Activated CD4-positive, CD25-positive, alpha-beta regulatory T cell treated with anti-CD3 and anti-CD28 coated beads, Interleukin-2, amount 50 U/mL, for 72 hours (primary cell): ENCODE measurements around the gene CATSPERD.
"Not testable (repeated sequence)": the region's sequence is repeated elsewhere in the genome, so short reads cannot be mapped to it uniquely, and the experiment has no call there.

Experiments
- DNase-seq: peaks from one replicate; pipeline ENCODE4 v3.0.0; 2021

The CATSPERD gene

DNA sequence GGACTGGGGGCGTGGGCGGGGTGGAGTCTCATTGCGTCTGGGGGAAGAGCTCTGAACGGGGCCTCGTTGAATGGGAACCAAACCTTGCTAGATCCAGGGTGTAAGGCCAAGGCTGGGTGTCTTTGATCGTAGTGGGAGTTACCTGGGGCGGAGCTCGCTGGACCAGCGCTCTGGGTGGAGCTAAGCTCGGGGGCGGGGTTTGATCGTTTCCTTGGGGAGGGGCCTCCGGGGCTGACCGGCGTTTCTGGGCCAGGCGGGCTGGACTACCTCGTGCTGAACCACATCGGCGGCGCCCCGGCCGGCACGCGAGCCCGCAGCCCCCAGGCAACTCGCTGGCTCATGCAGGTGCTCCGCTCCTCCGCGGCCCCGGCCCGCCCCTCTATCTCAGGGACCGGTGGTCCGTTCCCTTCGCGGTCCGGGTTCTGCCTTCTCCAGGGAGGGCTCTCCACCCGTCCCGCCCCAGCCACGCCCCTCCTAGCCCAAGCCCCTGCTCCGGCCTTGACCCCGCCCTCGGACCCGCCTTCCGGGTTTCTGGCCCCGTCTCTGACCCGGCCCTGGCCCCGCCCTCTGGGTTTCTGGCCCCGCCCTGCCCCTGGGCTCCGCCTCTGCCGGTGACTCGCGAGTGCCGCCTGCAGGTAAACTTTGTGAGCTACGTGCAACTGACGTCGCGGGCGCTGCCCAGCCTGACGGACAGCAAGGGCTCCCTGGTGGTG is 33.6 kb upstream of the CATSPERD start:
- peak; percentile 100 for DNase-seq

DNA sequence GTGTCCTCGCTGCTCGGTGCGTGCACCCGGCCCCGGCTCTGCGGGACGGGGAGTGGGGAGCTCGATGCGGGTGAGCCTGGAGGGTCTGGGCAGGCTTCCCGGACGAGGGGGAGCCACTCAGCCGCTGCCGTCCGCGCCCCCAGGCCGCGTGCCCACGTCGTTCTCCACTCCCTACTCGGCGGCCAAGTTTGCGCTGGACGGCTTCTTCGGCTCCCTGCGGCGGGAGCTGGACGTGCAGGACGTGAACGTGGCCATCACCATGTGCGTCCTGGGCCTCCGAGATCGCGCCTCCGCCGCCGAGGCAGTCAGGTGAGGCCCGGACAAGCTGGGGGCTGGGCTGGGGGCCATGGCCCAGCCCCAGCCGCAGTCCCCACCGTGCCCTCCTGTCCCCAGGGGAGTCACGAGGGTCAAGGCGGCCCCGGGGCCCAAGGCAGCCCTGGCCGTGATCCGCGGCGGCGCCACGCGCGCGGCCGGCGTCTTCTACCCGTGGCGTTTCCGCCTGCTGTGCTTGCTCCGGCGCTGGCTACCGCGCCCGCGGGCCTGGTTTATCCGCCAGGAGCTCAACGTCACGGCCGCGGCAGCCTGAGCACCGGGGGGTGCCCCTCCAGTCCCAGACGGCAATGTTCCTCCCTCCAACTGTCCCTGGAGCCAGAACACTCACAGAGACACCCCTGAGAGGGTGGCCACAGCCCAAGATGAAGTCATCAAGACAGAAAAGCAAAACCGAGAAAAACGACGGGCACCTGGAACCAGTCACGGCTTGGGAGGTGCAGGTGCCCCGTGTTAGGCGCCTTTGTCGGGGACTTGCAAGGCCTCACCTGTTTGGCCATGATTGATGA is 32.9 kb upstream of the CATSPERD start:
- no peak for DNase-seq

DNA sequence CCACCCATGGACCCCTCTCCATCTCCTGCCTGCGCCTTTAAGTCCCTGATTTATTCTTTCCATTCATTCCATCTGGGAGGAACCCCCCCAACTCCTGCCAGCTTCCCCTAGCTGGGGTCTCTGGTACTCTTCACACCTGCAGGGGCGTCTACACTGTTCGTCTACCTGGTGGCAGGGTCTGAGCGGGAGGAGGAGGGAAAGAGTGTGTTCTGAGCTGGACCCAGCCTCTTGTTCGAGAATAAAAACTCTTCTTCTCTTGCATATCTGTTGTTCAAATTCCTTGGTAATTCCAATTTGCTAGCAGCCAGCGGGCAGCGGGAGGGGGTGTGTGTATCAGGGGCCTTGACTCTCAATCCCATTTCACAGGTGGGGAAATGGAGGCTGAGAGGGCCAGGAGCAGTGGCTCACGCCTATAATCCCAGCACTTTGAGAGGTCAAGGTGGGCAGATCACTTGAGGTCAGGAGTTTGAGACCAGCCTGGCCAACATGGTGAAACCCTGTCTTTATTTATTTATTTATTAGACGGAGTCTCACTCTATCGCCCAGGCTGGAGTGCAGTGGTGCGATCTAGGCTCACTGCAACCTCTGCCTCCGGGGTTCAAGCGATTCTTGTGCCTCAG is 32.1 kb upstream of the CATSPERD start:
- DNase-seq = not testable (repeated sequence)

DNA sequence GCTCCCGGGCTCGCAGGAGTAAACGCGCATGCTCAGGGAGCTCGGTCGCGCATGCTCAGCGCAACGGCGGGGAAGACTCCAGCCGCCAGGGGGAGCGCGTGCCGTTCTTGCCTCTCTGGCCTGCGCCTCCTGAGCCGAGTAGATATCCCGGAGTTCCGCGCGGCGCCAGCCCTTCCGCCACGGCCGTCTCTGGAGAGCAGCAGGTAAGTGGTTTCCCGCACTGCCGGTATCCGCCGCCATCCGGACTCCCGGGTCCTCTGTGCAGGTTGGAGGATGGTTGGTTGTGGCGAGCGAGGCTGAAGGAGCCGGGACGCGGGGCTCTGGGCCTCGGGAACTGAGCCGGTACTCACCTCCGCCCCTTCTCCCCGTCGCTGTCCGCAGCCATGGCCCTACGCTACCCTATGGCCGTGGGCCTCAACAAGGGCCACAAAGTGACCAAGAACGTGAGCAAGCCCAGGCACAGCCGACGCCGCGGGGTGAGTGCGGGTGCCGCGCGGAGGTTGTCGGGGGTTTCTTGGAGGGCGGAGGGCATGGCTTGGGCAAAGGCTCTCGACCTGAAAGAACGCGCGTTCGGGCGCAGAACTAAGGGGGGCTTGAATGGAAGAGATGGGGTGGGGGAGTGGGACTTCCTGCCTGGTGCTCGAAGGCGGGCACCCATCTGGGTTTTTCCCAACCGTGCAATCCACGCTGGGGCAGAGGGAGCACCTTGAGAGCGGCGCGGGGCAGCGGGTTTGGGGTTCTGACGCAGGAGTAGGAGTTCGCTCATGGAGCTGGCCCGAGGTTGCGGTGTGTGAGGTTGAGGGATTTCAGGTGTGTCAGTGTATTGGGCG is 30.1 kb upstream of the CATSPERD start, which contains the start of gene RPL36:
RPL36 (plus strand) TSS at position 171 of the 830 bp plus-strand sequence; CDS start at position 384, 213 bp downstream.
- DNase-seq = peak; percentile 100

DNA sequence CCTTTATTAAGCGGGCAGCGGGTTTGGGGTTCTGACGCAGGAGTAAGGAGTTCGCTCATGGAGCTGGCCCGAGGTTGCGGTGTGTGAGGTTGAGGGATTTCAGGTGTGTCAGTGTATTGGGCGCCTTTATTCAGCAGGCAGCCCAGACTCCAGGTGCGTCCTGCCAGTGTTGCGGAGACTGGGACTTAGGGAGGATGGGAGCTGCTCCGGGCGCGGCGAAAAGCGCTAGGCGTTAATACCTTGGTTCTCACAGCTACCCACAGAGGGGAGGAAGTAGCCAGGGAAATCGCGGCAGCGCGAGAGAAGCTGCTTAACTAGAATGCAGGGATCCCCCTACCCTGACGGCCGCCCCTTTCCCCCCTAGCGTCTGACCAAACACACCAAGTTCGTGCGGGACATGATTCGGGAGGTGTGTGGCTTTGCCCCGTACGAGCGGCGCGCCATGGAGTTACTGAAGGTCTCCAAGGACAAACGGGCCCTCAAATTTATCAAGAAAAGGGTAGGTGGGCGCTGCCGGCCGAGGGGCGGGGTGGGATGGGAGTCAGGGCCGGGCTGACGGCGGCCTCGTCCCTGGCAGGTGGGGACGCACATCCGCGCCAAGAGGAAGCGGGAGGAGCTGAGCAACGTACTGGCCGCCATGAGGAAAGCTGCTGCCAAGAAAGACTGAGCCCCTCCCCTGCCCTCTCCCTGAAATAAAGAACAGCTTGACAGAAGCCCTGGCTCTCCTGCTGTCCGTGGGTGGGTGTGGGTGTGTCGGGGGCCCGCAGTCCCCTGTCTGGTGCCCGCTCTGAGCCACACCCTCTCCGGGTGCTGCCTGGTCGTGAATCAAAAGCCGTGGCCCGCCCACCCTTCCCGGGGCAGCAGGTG is 29.2 kb upstream of the CATSPERD start:
- peak; percentile 49 for DNase-seq

DNA sequence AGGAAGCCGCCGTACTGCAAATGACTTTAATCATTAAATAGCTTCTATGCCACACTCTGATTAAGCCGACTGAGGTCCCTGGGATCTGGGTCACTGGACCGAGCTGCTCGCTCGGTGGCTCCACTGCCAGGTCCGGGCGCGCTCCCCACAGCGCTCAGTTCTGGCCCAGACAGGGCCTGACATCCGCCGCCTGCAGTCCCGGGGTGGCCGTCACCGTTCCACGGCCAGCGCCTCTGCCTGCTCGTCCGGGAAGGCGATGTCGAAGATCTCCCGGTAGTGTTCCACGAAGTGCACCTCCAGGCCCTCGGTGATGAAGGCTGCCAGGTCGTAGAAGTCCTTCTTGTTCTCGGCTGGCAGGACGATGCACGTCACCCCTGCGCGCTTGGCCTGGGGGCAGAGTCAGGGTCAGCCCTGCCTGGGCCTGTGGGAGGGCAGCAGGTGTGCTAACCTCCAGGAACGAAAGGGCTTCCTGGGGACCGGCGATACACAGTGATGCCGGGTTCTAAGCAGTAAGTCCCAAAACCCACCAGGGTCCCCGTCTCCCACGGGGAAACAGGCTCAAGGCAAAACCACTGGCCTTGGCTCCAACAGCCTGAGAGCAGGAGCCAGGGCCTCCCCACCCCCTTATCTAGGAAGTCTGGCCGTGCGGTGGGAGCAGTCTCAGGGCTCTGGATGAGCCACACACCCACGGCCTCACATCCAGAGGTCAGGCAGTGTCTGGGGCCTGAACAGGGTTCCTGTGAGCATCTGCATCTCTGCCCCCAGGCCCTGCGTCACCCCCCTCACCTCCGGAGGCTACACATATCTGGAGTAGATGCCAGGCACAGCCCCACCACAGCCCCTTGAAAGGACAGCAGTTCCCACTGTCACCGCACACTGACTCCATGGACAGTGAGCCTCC is 28.4 kb upstream of the CATSPERD start:
- no peak for DNase-seq

DNA sequence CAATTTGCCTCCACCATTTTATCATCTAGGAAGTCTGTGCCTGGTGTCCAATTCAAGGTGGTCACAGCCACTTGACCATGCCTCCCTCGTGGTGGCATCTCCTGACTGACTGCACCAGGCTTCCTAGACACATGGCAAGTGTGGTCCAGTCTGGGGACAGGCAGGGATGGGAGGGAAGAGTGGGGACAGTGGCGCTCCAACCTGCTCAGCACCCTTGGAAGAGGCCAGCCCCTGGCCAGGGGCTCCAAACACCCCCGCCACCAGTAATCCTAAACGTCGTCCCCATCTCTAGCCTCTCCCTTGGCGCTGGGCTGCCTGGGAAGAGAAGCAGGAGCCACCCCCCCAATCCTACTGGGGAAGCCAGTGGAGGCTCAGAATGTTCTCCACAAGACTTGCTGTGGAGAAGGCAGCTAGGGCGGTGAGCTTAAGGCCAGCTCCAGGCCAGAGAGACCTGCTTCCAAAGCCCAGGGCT is 27.7 kb upstream of the CATSPERD start:
- no peak for DNase-seq

DNA sequence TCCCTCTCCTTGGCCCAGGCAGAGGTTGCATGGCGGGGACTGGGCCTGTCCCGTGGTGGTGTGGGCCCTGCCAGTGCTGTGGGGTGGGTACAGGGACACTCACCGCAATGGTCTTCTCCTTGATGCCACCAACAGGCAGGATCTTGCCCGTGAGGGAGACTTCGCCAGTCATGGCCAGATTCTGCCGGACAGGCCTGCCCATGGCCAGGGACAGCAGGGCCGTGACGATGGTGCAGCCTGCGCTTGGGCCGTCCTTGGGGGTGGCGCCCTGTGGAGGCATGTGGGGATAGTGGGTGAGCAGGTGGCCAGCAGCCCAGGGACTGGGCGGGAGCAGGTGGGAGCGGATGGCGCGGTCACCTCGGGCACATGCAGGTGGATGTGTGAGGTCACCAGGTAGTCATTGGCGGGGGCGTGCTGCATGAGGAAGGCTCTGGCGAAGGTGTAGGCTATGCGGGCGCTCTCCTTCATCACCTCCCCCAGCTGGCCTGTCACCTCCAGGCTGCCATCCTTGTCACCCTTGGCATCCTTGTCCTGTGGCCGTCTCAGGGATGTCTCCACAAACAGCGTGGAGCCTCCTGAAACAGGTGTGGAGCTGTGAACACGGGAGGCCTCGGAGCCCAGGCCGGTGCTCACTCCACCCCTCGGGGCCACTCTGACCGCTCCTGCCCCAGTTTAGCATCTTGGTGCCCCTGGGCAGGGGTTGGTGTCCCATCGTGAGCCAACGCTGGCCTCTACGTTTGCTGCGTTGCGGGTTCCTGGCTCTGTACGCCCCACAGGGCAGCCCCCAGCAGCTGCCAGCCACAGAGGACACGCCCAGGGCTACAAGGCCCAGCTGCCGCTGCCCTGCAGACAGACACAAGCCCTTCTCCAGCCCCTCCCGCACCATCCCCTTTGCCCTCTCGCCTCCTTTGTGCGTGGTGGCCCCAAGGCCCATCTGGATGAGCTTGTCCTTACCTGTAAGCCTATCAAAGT is 27.0 kb upstream of the CATSPERD start:
- no peak for DNase-seq

DNA sequence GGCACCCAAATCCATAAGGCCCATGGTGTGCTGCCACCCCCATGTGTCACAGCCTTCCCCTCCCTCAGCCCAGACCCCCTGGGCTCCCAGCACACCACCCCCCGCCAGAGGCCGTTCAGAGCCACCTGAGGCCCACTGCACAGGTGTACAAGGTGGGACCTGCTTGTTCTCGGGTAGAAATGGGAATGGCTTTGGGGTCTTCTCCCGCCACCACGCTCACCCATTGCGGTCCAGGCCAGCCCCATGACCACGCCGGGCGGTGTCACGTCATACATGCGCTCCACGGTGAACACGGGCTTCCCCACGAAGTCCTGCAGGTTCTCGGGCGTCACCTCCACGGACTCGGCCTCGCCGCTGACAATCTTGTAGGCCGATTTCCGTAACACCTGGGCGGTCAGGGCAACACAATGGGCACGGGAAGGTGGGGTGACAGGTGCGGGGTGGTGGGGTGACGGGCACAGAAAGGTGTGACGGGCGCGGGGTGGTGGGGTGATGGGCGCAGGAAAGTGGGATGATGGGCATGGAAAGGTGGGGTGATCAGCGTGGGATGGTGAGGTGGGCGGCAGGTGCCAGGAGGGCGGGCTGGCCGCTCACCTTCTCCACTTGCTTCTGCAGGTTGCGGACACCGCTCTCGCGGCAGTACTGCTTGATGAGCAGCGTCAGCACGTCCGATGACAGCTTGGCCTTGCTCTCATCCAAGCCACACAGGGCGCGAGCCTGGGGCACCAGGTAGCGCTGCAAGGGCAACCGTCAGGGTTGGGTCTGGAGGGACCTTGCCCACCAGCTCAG is 26.1 kb upstream of the CATSPERD start:
- DNase-seq = no peak

DNA sequence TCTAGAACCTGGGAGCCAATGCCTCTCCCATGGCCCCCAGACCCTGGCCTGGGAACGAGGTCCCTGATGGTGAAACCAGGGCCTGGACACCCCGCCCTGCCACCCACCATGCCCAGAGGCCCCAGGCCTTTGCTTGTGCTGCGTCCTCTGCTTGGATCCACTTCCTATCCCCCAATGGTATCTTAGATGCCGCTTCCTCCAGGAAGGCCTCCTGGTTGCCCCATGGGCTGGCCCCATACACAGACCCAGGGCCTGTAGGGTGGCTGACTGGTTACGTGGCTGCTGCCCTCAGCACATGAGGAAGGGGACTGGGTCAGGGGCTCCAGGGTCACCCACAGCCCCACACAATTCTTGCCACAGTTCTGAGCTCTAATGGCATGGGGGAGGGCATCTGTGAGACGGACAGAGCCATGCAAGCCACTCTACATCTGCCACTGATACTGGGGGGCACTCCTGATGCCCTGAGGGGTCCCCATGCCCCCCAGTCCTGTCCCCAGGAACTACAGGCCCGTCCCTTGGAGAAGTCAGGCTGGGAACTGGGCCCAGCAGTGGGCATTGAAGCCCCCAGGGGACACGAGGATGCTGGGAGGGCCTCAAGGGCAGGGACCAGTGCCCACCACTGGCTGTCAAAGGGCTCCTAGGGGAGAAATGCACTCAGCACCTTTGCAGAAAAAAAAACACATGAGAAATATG is 25.3 kb upstream of the CATSPERD start:
- DNase-seq = no peak

DNA sequence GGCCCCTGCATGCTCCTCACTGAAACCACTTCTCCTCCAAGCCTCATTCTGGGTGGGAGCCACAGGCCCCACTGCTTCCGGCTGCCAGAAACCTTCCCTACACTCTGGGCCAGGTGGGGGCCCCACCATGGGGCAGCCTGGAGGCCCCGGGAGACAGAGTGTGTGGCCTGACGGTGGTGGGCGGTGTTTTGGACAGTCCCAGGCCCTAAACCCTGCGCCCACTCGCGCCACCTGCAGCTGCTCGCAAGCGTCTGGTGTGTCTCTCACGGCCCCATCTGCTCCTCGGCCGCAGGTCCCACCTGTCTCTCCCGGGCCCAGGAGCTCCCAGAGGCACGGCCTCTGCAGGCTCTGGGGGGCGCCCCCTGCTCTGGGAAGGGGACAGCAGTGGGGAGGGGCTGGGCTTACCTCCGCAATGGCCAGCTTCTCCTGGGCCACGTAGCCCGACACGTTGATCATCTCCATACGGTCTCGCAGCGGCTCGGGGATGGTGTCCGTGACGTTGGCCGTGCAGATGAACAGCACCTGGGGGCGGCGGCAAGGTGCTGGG is 24.7 kb upstream of the CATSPERD start:
- no peak for DNase-seq

DNA sequence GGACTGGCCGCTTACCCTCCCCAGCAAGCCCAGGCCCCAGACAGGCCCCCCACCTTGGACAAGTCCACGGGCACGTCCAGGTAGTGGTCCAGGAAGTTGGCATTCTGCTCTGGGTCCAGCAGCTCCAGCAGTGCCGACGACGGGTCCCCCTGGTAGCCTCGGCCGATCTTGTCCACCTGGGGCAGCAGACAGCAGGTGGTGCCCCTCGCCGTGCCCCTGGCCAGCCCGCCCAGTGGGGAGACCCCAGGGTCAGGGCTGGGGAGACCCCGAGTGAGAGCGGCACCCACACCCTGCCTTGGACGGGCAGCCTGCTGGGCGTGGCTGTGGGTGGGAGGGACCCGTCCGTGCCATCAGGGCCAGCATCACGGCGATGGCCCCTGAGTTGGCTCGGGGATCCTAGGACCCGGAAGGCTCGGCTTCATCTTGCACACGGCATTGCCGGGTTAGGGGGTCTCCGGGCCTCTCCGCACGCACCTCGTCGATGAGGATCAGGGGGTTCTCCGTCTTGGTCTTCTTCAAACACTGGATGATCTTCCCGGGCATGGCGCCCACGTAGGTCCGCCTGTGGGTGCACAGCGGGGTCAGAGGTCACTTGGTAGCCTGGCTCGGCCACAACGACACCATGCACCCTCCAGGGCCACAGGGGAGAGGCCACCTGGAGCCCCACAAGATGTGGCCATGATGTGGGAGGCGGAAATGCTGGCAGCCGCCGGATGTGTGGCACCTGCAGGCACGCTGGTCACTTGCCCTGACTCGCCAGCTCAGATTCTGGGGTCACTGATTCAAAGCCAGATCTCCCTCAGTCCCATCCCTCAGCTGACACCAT is 24.0 kb upstream of the CATSPERD start:
- no peak for DNase-seq

DNA sequence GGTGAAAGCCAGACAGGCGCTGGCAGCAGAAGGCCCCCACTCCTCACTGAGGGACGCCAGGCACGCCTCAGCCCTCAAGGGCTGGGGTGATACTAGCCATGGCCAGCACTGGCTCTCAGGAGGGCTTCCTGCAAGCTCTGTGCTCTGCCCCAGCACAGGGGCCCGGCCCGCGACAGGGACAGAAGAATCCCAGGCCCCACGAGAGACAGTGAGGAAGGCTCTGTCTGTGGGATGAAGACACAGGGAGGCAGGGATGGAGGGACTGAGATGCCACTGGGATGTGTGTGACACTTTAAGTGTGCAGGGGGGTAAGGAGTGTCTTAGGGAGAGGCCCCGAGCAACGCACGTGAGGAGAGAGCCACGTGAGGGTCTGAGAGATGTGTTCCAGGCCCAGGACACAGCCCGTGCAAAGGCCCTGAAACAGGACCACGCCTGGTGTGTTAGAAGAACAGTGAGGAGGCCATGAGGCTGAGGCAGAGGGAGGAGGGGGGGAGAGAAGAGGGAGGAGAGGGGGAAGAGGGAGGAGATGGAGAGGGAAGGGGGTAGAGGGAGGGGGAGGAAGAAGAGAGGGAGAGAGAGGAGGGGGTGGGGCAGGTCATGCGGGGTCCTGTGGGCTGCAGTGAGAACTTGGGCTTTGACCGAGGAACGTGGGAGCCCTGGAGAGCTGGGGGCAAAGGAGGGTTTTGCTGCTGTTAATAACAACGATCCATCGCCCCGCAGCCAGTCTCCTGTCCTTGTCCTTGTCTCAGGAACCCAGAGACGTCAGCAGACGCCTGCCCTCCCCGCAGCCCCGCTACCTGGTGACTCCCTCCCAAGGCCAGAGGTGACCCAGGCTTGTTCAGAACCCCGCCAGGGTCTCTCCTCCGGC is 23.2 kb upstream of the CATSPERD start:
- no peak for DNase-seq

DNA sequence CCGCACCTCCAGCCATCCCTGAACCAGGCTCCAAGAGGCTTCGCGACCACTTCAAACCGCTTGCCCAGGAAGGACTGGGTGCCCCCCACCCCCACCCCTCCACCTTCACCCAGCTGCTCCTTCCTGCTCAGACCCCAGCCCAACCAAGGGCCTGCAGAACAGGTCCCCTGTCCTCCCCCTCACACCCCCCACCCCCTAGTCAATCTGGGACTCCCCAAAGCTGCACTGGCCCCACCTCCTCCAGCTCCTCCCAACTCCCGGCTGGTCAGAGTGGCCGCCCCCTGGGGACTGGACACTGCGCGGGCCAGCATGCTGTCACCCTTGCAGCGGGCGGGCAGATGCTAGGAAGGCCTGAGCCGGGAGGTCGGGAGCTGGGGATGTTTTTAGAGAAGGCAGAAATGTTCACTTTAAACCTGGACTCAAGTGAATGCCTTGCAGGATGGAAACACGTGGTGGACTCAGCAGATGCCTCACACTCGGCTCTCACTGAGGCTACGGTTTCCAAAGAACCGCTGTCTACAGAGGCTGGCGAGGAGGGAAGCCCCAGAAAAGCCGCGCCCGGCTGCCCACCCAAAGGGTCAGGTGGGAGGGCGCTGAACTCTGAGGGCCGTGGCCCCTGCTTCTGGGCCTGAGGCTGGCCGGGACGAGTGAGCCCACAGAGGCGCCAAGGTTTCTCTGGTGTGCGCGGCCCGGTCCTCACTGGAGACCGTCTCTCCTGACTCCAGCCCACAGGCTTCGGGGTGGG is 22.4 kb upstream of the CATSPERD start:
- no peak for DNase-seq
